B cell (primary cell): ENCODE measurements around the gene GABPB1.

Experiments used
- CTCF ChIP-seq: fragments of 200-600 bp; IDR thresholded peaks from one replicate; pipeline ENCODE4 v1.8.0; 2022; ENCODE audit warnings: antibody characterized with exemption, mild to moderate bottlenecking
- EZH2 ChIP-seq: IDR thresholded peaks from 2 replicates; pipeline ENCODE4 v1.6.1; 2012; ENCODE audit warnings: borderline replicate concordance, low read depth, mild to moderate bottlenecking, moderate library complexity, low read length; ENCODE audit not compliant: insufficient read depth, poor library complexity, severe bottlenecking

DNA sequence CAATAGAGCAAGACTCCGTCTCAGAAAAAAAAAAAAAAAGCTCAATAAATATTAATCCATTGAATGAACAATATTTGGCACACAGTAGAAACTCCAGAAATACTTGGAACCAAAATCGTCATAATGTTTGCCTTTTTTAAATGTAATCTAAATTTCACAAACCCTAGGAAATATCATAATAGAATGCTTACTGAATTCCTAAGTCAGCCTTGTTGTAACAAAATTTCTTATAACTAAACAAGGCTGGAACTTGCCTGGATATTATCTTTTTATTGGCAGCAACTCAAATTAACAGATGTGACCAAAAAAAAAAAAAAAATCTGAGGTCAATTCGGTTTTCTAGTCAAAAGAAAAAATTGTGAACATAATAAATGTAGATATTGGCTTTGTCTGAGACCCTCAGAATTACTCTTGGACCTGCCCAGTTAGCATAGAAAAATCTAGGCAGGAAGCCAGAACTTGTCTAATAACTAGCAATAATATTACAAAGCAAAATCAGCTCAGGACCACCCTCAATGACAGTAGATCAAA is 33.3 kb downstream of the GABPB1 start:
- TF ChIP-seq CTCF (no peak), EZH2 (no peak)
